DOHH2 (cell line): ENCODE data around the gene CHD5.
"Not testable (repeated sequence)": the region's sequence is repeated elsewhere in the genome, so short reads cannot be mapped to it uniquely, and the experiment has no call there.

Experiments used
- H3F3A ChIP-seq: fragments of 200-600 bp; sonication (generic), shearing (Covaris generic); 2 replicates; pipeline ENCODE4 v1.6.0; 2016; ENCODE audit warnings: antibody characterized with exemption, mild to moderate bottlenecking; ENCODE audit not compliant: control insufficient read depth, insufficient read depth
- H3K27ac ChIP-seq: fragments of 200-600 bp; sonication (generic); 2 replicates; pipeline ENCODE4 v1.5.1; 2014; ENCODE audit warnings: low read depth, mild to moderate bottlenecking, low read length, moderate library complexity
- H3K27me3 ChIP-seq: fragments of 200-600 bp; sonication (generic); 2 replicates; pipeline ENCODE4 v1.6.1; 2014; ENCODE audit warnings: mild to moderate bottlenecking, low read length, mixed read lengths; ENCODE audit not compliant: control insufficient read depth
- H3K36me3 ChIP-seq: fragments of 200-600 bp; sonication (generic); 2 replicates; pipeline ENCODE4 v1.6.1; 2014; ENCODE audit warnings: mild to moderate bottlenecking, low read length, moderate library complexity, mixed read lengths; ENCODE audit not compliant: control insufficient read depth
- H3K4me1 ChIP-seq: fragments of 200-600 bp; sonication (generic); 2 replicates; pipeline ENCODE4 v1.6.1; 2014; ENCODE audit warnings: mild to moderate bottlenecking, low read length, mixed read lengths; ENCODE audit not compliant: control insufficient read depth
- H3K4me2 ChIP-seq: fragments of 200-600 bp; sonication (generic); 2 replicates; pipeline ENCODE4 v1.6.0; 2014; ENCODE audit warnings: mild to moderate bottlenecking, low read length, moderate library complexity
- H3K4me3 ChIP-seq: fragments of 200-600 bp; sonication (generic); 2 replicates; pipeline ENCODE4 v1.5.1; 2014; ENCODE audit warnings: mild to moderate bottlenecking, low read length, mixed read lengths
- H3K79me2 ChIP-seq: fragments of 200-600 bp; sonication (generic); 2 replicates; pipeline ENCODE4 v1.6.1; 2014; ENCODE audit warnings: mild to moderate bottlenecking, low read length, mixed read lengths; ENCODE audit not compliant: control insufficient read depth
- H3K9me2 ChIP-seq: fragments of 200-600 bp; sonication (generic); replicated peaks from 2 replicates; pipeline ENCODE4 v1.6.1; 2014; ENCODE audit warnings: mild to moderate bottlenecking, low read length, mixed read lengths; ENCODE audit not compliant: control insufficient read depth
- H3K9me3 ChIP-seq: fragments of 200-600 bp; sonication (generic); 2 replicates; pipeline ENCODE4 v1.6.1; 2014; ENCODE audit warnings: antibody characterized with exemption, low read length, mixed read lengths; ENCODE audit not compliant: control insufficient read depth, insufficient read depth
- H4K20me1 ChIP-seq: fragments of 200-600 bp; sonication (generic); 2 replicates; pipeline ENCODE4 v1.6.0; 2014; ENCODE audit warnings: low read depth, mild to moderate bottlenecking, antibody characterized with exemption, low read length, moderate library complexity; ENCODE audit not compliant: control insufficient read depth, insufficient read depth
- EZH2phosphoT487 ChIP-seq: fragments of 200-600 bp; sonication (generic); IDR thresholded peaks from 2 replicates; pipeline ENCODE4 v1.6.1; 2017; ENCODE audit warnings: borderline replicate concordance, mild to moderate bottlenecking, antibody characterized with exemption, low read length, moderate library complexity, mixed read lengths
- TF ChIP-seq, protein P1 (sequence below): fragments of 200-600 bp; sonication (generic); IDR thresholded peaks from one replicate; pipeline ENCODE4 v1.5.1; 2014; ENCODE audit warnings: antibody characterized with exemption, mild to moderate bottlenecking, low read depth, low read length; ENCODE audit not compliant: poor library complexity, severe bottlenecking

CHD5 gene

DNA sequence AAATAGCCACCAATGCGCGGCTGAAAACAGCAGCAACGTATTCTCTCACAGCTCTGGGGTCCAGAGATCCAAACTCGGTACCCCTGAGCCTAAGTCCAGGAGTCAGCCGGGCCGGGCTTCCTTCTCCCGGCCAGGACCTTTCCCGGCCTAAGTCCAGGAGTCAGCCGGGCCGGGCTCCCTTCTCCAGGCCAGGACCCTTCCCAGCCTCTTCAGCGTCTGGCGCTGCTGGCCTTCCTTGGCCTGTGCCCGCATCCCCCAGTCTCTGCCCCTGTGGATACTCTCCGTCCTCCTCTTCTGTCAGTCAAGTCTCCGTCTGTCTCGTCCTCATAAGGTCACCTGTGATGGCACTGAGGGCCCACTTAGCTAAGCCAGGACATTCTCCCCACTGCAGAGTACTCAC is 102.2 kb downstream of the CHD5 start:
- Histone ChIP-seq H3F3A (no peaks in the 10 kb centered on the region), H3K36me3 (no peaks in the 10 kb centered on the region), H3K4me2 (no peak overlapping the region), H4K20me1 (no peaks in the 10 kb centered on the region), H3K27me3 (no peaks in the 10 kb centered on the region), H3K4me1 (no peaks in the 10 kb centered on the region), H3K9me2 (no peaks in the 10 kb centered on the region), H3K4me3 (no peak overlapping the region), H3K79me2 (no peaks in the 10 kb centered on the region), H3K27ac (no peak overlapping the region), H3K9me3 (no peaks in the 10 kb centered on the region)
- TF ChIP-seq, protein P1, sequence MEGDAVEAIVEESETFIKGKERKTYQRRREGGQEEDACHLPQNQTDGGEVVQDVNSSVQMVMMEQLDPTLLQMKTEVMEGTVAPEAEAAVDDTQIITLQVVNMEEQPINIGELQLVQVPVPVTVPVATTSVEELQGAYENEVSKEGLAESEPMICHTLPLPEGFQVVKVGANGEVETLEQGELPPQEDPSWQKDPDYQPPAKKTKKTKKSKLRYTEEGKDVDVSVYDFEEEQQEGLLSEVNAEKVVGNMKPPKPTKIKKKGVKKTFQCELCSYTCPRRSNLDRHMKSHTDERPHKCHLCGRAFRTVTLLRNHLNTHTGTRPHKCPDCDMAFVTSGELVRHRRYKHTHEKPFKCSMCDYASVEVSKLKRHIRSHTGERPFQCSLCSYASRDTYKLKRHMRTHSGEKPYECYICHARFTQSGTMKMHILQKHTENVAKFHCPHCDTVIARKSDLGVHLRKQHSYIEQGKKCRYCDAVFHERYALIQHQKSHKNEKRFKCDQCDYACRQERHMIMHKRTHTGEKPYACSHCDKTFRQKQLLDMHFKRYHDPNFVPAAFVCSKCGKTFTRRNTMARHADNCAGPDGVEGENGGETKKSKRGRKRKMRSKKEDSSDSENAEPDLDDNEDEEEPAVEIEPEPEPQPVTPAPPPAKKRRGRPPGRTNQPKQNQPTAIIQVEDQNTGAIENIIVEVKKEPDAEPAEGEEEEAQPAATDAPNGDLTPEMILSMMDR: no peak
- TF ChIP-seq EZH2phosphoT487: no peak

DNA sequence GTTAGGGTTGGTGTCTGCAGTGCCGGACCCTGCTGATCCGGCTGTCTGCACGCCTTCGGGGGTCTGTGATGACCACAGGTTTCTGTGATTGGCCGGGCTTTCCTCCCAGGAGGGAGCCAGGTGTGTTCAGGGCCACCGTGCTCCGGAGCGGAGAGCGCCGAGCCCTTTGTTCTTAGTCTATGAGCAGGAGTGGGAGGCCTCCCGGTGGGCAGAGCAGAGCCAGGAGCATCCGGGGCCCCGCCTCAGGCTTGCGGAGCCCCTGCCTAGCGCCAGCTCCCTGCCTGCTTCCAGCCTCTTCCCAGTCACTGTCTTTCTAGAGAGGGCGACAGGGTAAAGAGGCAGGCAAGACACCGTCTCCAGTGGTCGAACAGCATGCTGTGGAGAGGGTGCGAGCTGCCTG is 102.6 kb downstream of the CHD5 start:
- H3K36me3 ChIP-seq: no peaks in the 10 kb centered on the region
- H3K27ac ChIP-seq: no peak overlapping the region
- H3F3A ChIP-seq: no peaks in the 10 kb centered on the region
- H3K27me3 ChIP-seq: no peaks in the 10 kb centered on the region
- TF ChIP-seq, protein P1: no peak
- TF ChIP-seq EZH2phosphoT487: no peak
- no peaks in the 10 kb centered on the region for H4K20me1 ChIP-seq
- H3K4me2 ChIP-seq: no peak overlapping the region
- H3K4me1 ChIP-seq: no peaks in the 10 kb centered on the region
- H3K9me3 ChIP-seq: no peaks in the 10 kb centered on the region
- no peaks in the 10 kb centered on the region for H3K79me2 ChIP-seq
- no peak overlapping the region for H3K4me3 ChIP-seq
- no peaks in the 10 kb centered on the region for H3K9me2 ChIP-seq

DNA sequence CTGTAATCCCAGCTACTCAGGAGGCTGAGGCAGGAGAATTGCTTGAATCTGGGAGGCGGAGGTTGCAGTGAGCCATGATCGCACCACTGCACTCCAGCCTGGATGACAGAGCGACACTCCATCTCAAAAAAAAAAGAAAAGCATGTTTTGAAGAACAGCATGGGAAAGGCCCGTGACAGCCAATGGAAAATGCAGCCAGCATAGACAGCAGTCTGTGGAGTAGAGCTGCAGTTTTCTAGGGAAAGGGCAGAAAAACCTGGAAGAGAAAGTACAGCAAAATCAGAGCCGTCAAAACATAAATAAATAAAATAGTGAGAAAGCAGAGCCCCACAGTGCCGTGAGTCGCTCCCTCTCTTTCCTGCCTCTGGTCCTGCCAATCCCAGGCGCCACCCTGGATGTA is 103.1 kb downstream of the CHD5 start:
- not testable (repeated sequence) for H3F3A ChIP-seq, H4K20me1 ChIP-seq, H3K9me3 ChIP-seq, H3K79me2 ChIP-seq, H3K4me3 ChIP-seq, H3K36me3 ChIP-seq, H3K27ac ChIP-seq, H3K27me3 ChIP-seq, H3K9me2 ChIP-seq, H3K4me2 ChIP-seq, H3K4me1 ChIP-seq

GRCh38 chr1:6075748-6076147 is 104.4 kb downstream of the CHD5 start:
- no peaks in the 10 kb centered on the region for H3F3A ChIP-seq
- no peak overlapping the region for H3K4me2 ChIP-seq
- H3K9me2 ChIP-seq: no peaks in the 10 kb centered on the region
- H3K27ac ChIP-seq: no peak overlapping the region
- H3K4me3 ChIP-seq: no peak overlapping the region
- no peaks in the 10 kb centered on the region for H3K9me3 ChIP-seq
- H3K4me1 ChIP-seq: no peaks in the 10 kb centered on the region
- TF ChIP-seq EZH2phosphoT487: no peak
- TF ChIP-seq, protein P1: no peak
- no peaks in the 10 kb centered on the region for H3K79me2 ChIP-seq
- H4K20me1 ChIP-seq: no peaks in the 10 kb centered on the region
- H3K36me3 ChIP-seq: no peaks in the 10 kb centered on the region
- no peaks in the 10 kb centered on the region for H3K27me3 ChIP-seq
